Measurements from ENCODE around the gene ARF3.

Gene ARF3

GRCh38 chr12:48943221-48943620 lies 14.1 kb downstream of the ARF3 start:
- Histone ChIP-seq H3K4me3 (ENCODE audit: low read length, poor library complexity, severe bottlenecking) (no peak overlapping the region), H3K4me2 (ENCODE audit: low read depth, low read length, poor library complexity, severe bottlenecking) (no peak overlapping the region), H2AFZ (ENCODE audit: low read length) (no peak overlapping the region), H3F3A (ENCODE audit: low read depth) (no peaks in the 10 kb centered on the region), H3K27me3 (ENCODE audit: insufficient read depth, low read length, poor library complexity, severe bottlenecking) (no peaks in the 10 kb centered on the region), H3K4me1 (ENCODE audit: insufficient read depth, low read length, poor library complexity, severe bottlenecking) (no peaks in the 10 kb centered on the region), H3K9ac (ENCODE audit: low read depth, low read length, poor library complexity, severe bottlenecking) (no peak overlapping the region), H3K9me2 (replicated peaks; ENCODE audit: low read depth, low read length) (no peaks in the 10 kb centered on the region), H3K79me2 (ENCODE audit: insufficient read depth, low read length) (peaks cover 58% of the 10 kb centered on the region), H4K20me1 (ENCODE audit: insufficient read depth, low read length, poor library complexity, severe bottlenecking) (peaks cover 20% of the 10 kb centered on the region), H3K36me3 (ENCODE audit: insufficient read depth, low read length) (peaks cover 36% of the 10 kb centered on the region; the same call in 1 of the 2 replicates), H3K9me3 (ENCODE audit: insufficient read depth, low read depth, low read length) (no peaks in the 10 kb centered on the region)
- TF ChIP-seq EZH2phosphoT487 (IDR thresholded peaks at IDR 0.05; ENCODE audit: borderline replicate concordance) = no peak
- TF ChIP-seq CTCF (conservative IDR thresholded peaks at IDR 0.05; ENCODE audit: low read length) = no peak

- Histone ChIP-seq H3K4me2 (ENCODE audit: low read depth, low read length, poor library complexity, severe bottlenecking) (no peak overlapping the region), H3K9ac (ENCODE audit: low read depth, low read length, poor library complexity, severe bottlenecking) (no peak overlapping the region), H3K4me1 (ENCODE audit: insufficient read depth, low read length, poor library complexity, severe bottlenecking) (no peaks in the 10 kb centered on the region), H3K27me3 (ENCODE audit: insufficient read depth, low read length, poor library complexity, severe bottlenecking) (no peaks in the 10 kb centered on the region), H3K9me2 (replicated peaks; ENCODE audit: low read depth, low read length) (no peaks in the 10 kb centered on the region), H2AFZ (ENCODE audit: low read length) (no peak overlapping the region), H3K36me3 (ENCODE audit: insufficient read depth, low read length) (peaks cover 62% of the 10 kb centered on the region; the same call in 1 of the 2 replicates), H3K9me3 (ENCODE audit: insufficient read depth, low read depth, low read length) (no peaks in the 10 kb centered on the region), H4K20me1 (ENCODE audit: insufficient read depth, low read length, poor library complexity, severe bottlenecking) (peaks cover 24% of the 10 kb centered on the region), H3K79me2 (ENCODE audit: insufficient read depth, low read length) (peaks cover 33% of the 10 kb centered on the region), H3F3A (ENCODE audit: low read depth) (no peaks in the 10 kb centered on the region), H3K4me3 (ENCODE audit: low read length, poor library complexity, severe bottlenecking) (no peak overlapping the region)
- TF ChIP-seq EZH2phosphoT487 (IDR thresholded peaks at IDR 0.05; ENCODE audit: borderline replicate concordance) (no peak), CTCF (conservative IDR thresholded peaks at IDR 0.05; ENCODE audit: low read length) (no peak)
Measured at GRCh38 chr12:48940181-48940580, 17.1 kb downstream of the ARF3 start.

GRCh38 chr12:48938805-48939204 lies 18.5 kb downstream of the ARF3 start:
- Histone ChIP-seq H3K9me3 (ENCODE audit: insufficient read depth, low read depth, low read length) (no peaks in the 10 kb centered on the region), H2AFZ (ENCODE audit: low read length) (no peak overlapping the region), H3K36me3 (ENCODE audit: insufficient read depth, low read length) (peaks cover 74% of the 10 kb centered on the region; the same call in 1 of the 2 replicates), H3K9me2 (replicated peaks; ENCODE audit: low read depth, low read length) (no peaks in the 10 kb centered on the region), H4K20me1 (ENCODE audit: insufficient read depth, low read length, poor library complexity, severe bottlenecking) (peaks cover 24% of the 10 kb centered on the region), H3F3A (ENCODE audit: low read depth) (no peaks in the 10 kb centered on the region), H3K27me3 (ENCODE audit: insufficient read depth, low read length, poor library complexity, severe bottlenecking) (no peaks in the 10 kb centered on the region), H3K4me3 (ENCODE audit: low read length, poor library complexity, severe bottlenecking) (no peak overlapping the region), H3K9ac (ENCODE audit: low read depth, low read length, poor library complexity, severe bottlenecking) (no peak overlapping the region), H3K79me2 (ENCODE audit: insufficient read depth, low read length) (peaks cover 22% of the 10 kb centered on the region), H3K4me2 (ENCODE audit: low read depth, low read length, poor library complexity, severe bottlenecking) (no peak overlapping the region), H3K4me1 (ENCODE audit: insufficient read depth, low read length, poor library complexity, severe bottlenecking) (no peaks in the 10 kb centered on the region)
- TF ChIP-seq EZH2phosphoT487 (IDR thresholded peaks at IDR 0.05; ENCODE audit: borderline replicate concordance) = no peak
- TF ChIP-seq CTCF (conservative IDR thresholded peaks at IDR 0.05; ENCODE audit: low read length) = no peak
